ENCODE data around the gene KIAA1586.

- TF ChIP-seq POLR2A (IDR thresholded peaks at IDR 0.05) (no peak), CTCF (IDR thresholded peaks at IDR 0.05) (no peak), POLR2AphosphoS5 (IDR thresholded peaks at IDR 0.05) (no peak)
Measured at GRCh38 chr6:57019434-57019833, 27.1 kb upstream of the KIAA1586 start.

All from sigmoid colon (tissue), 4 donors.